Loucy (cell line): ENCODE results near the gene CDK15.

Experiments
- H2AFZ ChIP-seq: fragments of 200-600 bp; sonication (generic); 2 replicates; pipeline ENCODE4 v1.6.0; 2016; ENCODE audit warnings: antibody characterized with exemption, mild to moderate bottlenecking, low read length, moderate library complexity
- H3F3A ChIP-seq: fragments of 200-600 bp; 2 replicates; pipeline ENCODE4 v1.6.0; 2016; ENCODE audit warnings: antibody characterized with exemption, low read depth, mild to moderate bottlenecking
- H3K27me3 ChIP-seq: fragments of 200-600 bp; sonication (generic); 2 replicates; pipeline ENCODE4 v1.6.1; 2014; ENCODE audit warnings: low read length, mild to moderate bottlenecking; ENCODE audit not compliant: insufficient read depth, poor library complexity, severe bottlenecking
- H3K36me3 ChIP-seq: fragments of 200-600 bp; sonication (generic); 2 replicates; pipeline ENCODE4 v1.6.1; 2016; ENCODE audit warnings: low read length; ENCODE audit not compliant: insufficient read depth
- H3K4me1 ChIP-seq: fragments of 200-600 bp; sonication (generic); 2 replicates; pipeline ENCODE4 v1.5.1; 2014; ENCODE audit warnings: low read length, mild to moderate bottlenecking; ENCODE audit not compliant: insufficient read depth, poor library complexity, severe bottlenecking
- H3K4me2 ChIP-seq: fragments of 200-600 bp; sonication (generic); 2 replicates; pipeline ENCODE4 v1.6.0; 2014; ENCODE audit warnings: antibody characterized with exemption, low read length, low read depth, mild to moderate bottlenecking; ENCODE audit not compliant: poor library complexity, severe bottlenecking
- H3K4me3 ChIP-seq: fragments of 200-600 bp; sonication (generic); 2 replicates; pipeline ENCODE4 v1.5.1; 2014; ENCODE audit warnings: low read length, mild to moderate bottlenecking, mixed read lengths; ENCODE audit not compliant: poor library complexity, severe bottlenecking
- H3K79me2 ChIP-seq: fragments of 200-600 bp; sonication (generic); 2 replicates; pipeline ENCODE4 v1.6.1; 2014; ENCODE audit warnings: low read length; ENCODE audit not compliant: insufficient read depth
- H3K9ac ChIP-seq: fragments of 200-600 bp; sonication (generic); 2 replicates; pipeline ENCODE4 v1.6.0; 2014; ENCODE audit warnings: mild to moderate bottlenecking, low read depth, low read length, moderate library complexity; ENCODE audit not compliant: poor library complexity, severe bottlenecking
- H3K9me2 ChIP-seq: fragments of 200-600 bp; sonication (generic); replicated peaks from 2 replicates; pipeline ENCODE4 v1.6.1; 2016; ENCODE audit warnings: low read depth, low read length, mixed read lengths
- H3K9me3 ChIP-seq: fragments of 200-600 bp; sonication (generic); 2 replicates; pipeline ENCODE4 v1.6.1; 2014; ENCODE audit warnings: mild to moderate bottlenecking, antibody characterized with exemption, low read length, low read depth; ENCODE audit not compliant: insufficient read depth
- H4K20me1 ChIP-seq: fragments of 200-600 bp; sonication (generic); 2 replicates; pipeline ENCODE4 v1.6.0; 2014; ENCODE audit warnings: antibody characterized with exemption, low read length, mild to moderate bottlenecking; ENCODE audit not compliant: insufficient read depth, poor library complexity, severe bottlenecking
- CTCF ChIP-seq: fragments of 200-600 bp; sonication (generic); conservative IDR thresholded peaks from 2 replicates; pipeline ENCODE4 v1.5.1; 2014; ENCODE audit warnings: mild to moderate bottlenecking, antibody characterized with exemption, low read length
- EZH2phosphoT487 ChIP-seq: fragments of 200-600 bp; IDR thresholded peaks from 2 replicates; pipeline ENCODE4 v1.6.1; 2018; ENCODE audit warnings: antibody characterized with exemption, mild to moderate bottlenecking, moderate library complexity, borderline replicate concordance

CDK15 gene

GRCh38 chr2:201933792-201934237, 127.5 kb downstream of the CDK15 start:
- Histone ChIP-seq H3K4me1 (peaks cover 7% of the 10 kb centered on the region), H3K9me3 (no peaks in the 10 kb centered on the region), H4K20me1 (no peaks in the 10 kb centered on the region), H3K4me3 (no peak overlapping the region), H3K4me2 (no peak overlapping the region), H2AFZ (no peak overlapping the region), H3K36me3 (no peaks in the 10 kb centered on the region), H3K27me3 (no peaks in the 10 kb centered on the region), H3K79me2 (no peaks in the 10 kb centered on the region), H3F3A (no peaks in the 10 kb centered on the region), H3K9me2 (no peaks in the 10 kb centered on the region), H3K9ac (no peak overlapping the region)
- no peak for TF ChIP-seq CTCF
- no peak for TF ChIP-seq EZH2phosphoT487

- Histone ChIP-seq H3K4me2 (no peak overlapping the region), H3K9me2 (no peaks in the 10 kb centered on the region), H4K20me1 (no peaks in the 10 kb centered on the region), H2AFZ (no peak overlapping the region), H3K4me1 (no peaks in the 10 kb centered on the region), H3K36me3 (no peaks in the 10 kb centered on the region), H3K9me3 (no peaks in the 10 kb centered on the region), H3K4me3 (no peak overlapping the region), H3F3A (no peaks in the 10 kb centered on the region), H3K27me3 (no peaks in the 10 kb centered on the region), H3K9ac (no peak overlapping the region), H3K79me2 (no peaks in the 10 kb centered on the region)
- TF ChIP-seq CTCF (no peak), EZH2phosphoT487 (no peak)
These were observed 130.5 kb downstream of the CDK15 start for GRCh38 chr2:201936817-201937216.

GRCh38 chr2:201937343-201937742, 131.0 kb downstream of the CDK15 start:
- H3K9ac ChIP-seq, result no peak overlapping the region
- no peak for TF ChIP-seq CTCF
- TF ChIP-seq EZH2phosphoT487, result no peak

More at GRCh38 chr2:201937343-201937742, 131.0 kb downstream of the CDK15 start:
- Histone ChIP-seq H3K27me3 (no peaks in the 10 kb centered on the region), H3K79me2 (no peaks in the 10 kb centered on the region), H3K4me2 (no peak overlapping the region), H3K9me2 (no peaks in the 10 kb centered on the region), H4K20me1 (no peaks in the 10 kb centered on the region), H3K36me3 (no peaks in the 10 kb centered on the region), H3K4me3 (no peak overlapping the region), H3K9me3 (no peaks in the 10 kb centered on the region), H2AFZ (no peak overlapping the region), H3F3A (no peaks in the 10 kb centered on the region), H3K4me1 (no peaks in the 10 kb centered on the region)
